Fibroblast of gingiva (primary cell): ENCODE measurements around the gene CDH4.

Experiments
- DNase-seq: peaks from one replicate; pipeline ENCODE4 v3.0.0-alpha.2; 2011; ENCODE audit warnings: low read depth

The CDH4 gene

DNA sequence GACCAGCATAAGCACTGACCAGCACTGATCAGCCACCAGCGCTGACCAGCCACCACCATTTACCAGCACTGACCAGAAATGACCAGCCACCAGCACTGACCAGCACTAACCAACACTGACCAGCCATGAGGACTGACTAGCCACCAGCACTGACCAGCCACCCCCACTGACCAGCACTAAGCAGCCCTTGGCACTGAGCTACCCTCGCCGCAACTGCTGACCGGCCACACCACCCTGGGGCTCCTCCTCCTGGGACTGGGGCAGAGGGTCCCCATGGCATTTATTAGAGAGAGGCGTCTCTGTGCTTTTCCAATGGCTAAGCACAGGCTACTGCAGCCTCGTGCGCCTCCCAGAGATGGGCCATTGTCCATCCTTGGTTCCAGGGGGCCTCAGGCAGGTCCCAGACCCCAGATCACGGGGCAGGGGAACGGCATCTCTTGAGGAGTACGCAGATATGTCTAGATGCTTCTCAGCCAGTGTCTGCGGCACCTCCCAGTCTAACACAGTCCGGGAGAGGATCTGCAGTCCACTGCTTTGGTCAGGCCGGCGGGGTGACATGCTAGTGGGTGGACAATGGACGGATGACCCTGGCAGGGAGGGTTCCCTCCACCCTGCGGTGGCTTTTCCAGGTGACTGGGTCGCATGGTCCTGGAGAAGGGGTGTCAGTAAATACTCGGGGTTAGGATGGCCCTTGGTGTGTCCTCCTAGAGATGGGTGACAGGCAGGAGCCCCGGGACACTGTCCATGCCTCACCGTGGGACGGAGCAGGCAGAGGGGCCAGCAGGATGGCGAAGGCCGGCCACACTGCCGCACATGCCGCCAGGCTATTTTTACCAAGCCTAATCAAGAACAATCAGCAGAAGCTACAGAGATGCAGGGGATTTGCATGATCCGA is 645.6 kb downstream of the CDH4 start:
- no peak for DNase-seq

DNA sequence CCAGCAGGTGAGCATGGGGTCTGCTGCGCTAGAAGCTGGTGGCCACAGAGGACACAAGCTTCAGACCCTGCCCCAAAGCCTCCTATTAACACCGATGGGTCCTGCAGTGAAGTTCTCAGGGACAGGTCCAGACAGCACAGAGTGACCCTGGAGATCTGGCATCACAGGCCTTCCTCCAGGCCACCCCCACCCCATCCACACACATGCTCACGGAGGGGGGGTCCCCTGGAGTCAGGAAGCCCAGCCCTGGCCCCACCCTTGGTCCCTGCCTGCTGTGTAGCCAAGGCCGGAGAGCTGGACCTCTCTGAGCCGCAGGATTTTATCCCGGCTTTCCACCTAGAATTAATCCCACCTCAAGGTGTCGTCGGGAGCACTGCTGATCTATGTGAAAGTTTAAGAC is 646.3 kb downstream of the CDH4 start:
- no peak for DNase-seq

DNA sequence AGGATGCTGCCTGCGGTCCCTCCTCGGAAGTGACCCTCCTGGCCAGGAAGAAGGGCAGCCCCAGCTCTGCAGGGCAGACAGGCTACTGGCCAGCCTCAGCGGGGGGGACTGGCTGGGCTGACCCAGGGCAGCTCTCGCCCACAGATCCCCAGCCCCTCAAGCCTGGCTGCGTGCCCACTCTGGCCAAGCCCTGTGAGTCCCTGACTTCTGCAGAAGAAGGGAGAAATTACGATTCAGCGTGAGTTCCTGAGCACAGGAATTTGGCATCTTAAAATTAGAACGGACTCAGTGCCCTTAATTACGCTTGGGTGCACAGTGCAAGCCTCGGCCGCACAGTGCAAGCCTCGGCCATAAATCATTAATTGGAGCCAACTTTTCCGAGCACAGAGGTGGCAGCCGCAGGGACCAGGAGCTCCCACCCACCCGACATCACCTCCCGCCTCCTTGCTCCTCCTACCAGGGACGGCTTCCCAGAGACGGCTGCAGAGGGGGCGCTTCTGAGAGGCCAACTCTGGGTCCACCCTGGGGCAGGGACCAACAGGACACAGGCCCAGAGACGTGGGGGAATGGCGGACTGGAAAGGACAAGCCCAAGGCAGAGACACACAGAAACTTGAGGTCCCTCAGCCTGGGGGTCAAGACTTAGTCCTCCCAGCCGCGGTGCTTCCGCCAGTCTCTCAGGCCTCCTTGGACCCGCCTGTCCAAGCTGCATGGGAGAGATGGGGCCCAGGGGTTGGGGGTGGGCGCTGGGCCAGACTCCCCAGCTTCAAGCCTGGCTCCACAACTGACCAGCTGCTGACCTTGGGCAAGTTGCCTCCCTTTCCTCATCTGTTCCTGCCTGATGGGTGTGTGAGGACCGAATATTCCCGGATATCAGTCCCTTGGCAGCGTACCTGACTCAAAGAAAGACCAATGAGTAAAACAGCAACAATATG is 648.2 kb downstream of the CDH4 start:
- no peak for DNase-seq

DNA sequence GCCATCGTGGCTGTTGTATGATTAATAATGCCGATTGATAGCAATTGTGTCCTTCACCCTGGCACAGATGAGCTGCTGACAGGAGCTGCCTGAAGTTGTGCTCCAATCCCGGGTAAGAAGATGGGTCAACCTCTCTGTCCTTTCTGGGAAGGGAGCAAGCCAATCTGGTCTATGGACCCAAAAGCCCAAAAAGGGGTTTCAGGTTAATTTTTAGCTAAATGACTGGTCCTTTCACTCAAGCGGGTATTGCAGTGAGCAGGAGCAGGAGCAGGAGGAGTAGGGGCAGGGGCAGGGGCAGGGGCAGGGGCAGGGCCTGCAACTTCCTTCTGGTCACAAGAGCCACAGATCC is 648.9 kb downstream of the CDH4 start:
- DNase-seq, result no peak

DNA sequence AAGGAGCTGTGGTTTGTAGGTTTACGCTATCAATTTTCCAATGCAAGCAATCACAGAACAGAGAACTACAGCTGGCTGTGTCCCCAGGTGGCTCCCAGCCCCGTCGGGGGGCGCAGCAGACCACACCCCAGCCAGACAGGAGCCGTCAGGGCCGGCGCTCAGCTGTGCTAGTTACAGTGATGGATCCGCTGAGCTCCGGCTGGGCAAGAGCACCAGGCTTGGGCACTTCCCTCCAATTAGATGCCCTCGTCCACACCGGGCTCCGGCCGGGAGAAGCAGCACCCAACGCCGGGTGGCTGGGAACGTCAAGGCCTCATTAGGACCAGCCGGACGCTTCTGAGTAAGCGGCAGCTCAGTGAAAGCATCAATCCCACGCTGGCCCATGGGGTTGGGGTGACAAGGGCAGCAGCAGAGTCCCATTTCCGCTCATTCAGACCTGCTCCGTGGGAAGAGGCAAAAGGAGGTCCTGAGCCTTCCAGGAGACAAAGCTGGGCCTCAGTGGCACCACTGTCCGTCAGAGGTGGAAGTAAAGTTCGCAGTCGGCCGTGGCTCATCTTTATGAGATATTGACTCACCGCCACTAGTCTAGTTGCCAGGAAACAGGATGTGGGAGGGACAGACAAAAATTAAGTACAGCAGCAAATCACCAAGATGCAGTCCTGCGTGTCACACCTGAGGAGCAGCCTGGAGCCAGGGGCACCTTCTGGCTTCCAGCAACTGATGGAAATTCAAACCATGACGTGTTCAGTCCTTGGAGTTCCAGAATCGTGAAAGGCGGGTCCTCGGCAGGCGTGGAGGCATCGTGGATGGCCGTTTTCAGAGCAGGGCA is 649.5 kb downstream of the CDH4 start:
- DNase-seq, result no peak

DNA sequence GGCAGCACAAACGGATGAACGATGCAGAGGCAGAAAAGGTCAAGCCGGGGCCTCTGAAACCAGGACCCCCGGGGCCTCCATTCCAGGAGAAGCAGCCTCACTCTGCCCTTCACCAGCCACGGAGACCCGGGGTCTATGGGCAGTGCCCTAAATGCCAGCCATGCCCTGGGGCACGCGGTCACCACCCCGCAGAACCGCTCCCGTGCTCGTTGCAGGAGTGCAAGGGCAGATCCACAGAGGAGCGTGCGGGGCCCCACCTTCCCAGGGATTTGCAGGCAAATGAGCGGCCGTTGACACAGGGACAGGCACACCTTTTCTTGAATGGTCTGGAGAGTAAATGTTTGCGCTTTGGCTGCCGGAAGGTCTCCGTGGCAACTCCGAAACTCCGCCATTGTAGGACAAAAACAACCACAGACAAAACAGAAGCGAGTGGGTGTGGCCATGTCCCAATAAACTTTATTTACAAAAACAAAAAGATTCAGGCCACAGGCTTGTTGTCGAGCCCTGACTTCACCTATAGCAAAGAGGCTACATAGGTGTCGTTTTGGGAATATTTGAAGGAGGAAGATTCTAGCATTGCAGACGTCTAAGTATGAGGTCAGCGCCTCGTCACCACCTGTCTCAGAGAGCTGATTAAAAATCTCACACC is 650.3 kb downstream of the CDH4 start:
- no peak for DNase-seq

DNA sequence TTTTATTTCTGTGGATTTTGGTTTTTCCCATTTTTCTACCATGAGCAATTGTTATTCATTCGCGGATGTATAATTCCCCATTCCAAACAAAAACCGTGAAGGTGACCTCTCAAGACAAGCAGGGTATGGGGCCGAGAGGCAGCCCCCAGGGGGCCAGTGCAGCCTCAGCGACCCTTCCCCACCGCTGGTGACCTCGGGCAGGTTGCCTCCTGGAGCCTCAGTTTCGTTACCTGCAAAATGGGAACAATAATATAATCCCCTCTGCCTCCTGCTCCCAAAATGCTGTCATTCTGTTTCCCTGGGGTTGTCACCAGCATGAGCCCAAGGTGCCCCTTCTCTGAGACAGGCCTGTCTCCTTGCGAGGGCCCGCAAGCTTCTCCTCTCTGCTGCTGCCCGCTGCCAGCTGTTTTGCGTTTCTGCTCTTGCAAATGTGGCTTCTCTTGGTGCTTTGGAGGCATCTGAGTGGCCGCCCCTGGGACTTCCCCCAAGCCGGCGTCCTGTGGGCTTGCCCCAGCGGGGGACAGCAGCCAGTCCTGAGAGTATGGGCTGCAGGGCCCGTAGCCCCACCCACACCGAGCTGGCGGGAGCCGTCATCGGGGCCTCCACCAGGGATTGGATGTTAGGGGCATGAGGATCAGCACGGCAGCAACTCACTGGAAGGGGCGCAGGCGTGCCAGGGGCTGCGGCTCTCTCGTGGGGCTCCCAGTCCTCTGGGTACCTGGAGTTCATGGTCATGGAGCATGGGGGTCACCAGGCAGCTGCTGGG is 651.7 kb downstream of the CDH4 start:
- no peak for DNase-seq

DNA sequence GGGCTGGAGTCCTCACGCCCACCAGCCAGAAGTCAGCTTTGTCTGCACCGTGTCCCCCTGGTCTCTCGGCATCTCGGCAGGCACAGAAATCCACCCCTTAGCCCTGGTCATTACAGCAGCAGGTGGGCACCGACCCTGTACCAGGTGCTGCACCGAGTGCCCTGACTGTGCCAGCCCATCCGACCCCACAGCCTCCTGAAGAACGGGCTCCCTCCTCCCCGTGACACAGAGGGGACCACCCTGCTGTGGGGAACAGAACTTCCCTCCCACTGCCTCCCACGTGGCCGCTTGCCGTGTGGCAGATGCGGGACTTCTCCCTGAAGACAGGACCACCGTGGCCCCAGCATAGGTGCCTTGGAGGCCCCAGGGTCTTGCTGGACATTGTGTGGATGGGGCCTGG is 652.4 kb downstream of the CDH4 start:
- no peak for DNase-seq

DNA sequence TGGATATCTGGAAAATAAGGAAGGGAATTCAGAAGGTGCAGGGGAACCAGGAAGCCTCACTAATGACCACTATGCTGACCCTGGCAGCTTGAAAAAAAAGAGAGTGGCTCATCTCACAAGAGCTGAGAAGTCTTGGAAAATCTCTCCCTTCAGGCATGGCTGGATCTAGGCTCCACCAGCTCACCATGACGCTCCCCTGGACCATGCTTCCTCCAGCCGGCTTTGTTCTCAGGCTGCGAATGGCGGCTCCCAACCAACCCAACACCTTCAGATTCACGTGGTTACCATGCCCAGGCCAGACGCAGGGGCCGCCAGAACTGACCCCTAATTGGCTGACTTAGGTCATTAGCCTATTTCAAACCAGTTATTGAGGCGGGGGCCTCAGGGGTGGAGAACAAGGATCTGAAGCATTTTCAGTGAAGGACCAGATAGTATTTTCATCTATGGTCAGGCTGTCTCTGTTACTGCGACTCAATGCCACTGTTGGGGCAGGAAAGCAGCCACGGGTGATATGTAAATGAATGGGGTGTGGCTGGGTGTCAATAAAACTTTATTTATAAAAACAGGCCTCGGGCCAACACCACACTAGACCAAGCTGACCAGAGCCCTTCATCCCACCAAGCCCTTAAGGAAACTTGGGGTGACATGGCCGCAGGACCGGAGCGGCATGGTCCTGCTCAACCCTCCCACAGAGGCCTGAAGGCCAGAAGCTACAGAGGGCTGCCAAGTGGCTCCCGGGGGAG is 653.9 kb downstream of the CDH4 start:
- no peak for DNase-seq

DNA sequence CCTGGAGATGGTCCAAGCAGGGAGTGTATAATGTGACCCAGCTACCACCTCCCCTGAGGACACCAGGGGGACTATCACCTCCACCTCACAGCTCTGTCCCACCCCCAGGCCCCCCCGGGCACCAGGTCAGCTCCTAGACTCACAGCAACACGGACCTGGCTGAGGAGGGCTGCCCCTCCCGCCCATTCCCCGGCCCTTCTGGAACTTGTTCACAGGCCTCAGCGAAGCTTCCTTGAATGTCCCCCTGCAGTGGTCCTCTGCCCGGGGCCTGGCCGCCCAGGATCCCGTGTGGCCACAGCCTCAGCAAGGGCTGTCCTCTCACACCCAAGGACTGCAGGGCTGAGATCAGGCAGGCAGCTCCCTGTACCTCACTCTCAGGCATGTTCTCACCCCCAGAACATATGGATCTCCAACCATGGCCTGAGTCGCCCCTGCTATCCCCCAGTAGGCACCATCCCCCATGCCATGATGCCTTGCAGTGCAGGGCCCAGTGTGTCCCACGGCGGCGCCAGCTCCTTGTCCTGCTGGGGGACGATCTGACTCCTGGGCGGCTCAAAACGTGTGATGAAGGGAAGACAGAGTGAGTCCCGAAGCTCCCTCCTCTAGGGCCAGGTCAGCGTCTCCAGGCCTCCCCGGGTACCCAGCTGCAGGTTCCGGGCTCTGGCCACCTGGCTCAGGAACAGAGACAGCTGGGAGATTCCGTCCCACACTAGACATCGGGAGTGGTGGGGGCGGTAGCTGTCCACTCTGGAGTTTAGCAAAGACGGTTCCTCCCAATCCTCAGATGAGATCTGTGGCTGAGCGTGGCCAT is 655.2 kb downstream of the CDH4 start:
- no peak for DNase-seq

DNA sequence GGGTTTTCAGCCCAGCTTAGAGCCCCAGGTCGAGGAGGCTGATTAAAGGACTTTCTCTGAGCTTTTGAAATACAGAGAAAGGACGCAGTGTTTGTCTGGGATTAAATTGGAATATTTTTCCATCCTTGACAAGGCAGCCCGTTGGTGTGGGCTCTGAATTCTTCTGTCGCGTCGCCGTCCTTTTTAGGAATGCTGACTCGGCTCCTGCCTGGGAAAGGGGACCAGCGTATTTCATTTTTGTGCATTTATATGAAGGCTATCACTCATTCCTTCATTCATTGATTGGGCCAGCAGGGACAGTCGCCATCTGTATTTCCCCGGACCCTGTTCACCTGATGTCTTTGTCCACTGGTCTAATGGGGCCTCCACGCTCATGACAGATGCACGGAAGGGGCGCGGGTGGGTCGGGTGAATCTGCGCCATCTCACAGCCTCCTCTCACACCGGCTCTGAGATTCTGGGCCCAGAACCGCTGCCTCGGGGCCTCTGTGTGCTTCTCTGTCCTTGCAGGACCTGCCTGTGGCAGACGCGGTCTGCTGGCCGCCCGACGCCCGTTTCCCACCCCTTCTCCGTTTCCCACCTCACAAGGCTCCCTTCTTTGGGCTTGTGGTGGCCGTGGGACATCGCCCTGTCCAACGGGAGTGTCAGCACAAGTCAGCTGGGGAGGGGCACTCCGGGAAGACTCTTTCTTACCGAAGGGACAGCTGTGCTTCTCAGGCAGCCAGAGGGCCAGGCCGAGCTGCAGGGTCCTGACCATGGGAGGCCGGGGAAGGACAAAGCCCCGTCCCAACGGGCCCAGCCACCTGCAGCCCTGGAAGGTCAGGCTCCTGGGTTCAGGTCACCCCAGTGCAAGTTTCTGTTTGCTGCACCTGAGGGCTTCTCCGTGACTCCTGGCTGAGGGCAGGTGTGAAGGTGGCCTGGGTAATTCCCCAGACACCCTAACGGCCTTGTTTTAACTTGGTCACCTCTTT is 656.3 kb downstream of the CDH4 start:
- no peak for DNase-seq

DNA sequence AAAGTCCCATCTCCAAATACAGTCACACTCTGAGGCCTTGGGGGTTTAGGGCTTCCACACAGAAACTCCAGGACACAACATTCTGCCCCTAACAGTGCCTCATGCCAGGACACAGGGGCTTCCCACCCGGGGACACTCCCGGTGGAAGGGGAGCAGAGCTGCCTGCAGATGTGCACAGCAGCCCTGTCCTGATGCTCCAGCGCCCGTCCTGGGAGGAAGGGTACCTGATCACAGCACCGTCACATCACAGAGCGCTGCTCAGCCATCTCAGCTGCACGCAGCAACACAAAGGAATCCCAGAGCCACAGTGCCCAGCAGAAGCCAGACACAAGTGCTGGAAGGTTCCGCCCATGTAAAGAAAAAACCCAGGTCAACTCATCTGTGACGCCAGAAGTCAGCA is 657.0 kb downstream of the CDH4 start:
- no peak for DNase-seq

DNA sequence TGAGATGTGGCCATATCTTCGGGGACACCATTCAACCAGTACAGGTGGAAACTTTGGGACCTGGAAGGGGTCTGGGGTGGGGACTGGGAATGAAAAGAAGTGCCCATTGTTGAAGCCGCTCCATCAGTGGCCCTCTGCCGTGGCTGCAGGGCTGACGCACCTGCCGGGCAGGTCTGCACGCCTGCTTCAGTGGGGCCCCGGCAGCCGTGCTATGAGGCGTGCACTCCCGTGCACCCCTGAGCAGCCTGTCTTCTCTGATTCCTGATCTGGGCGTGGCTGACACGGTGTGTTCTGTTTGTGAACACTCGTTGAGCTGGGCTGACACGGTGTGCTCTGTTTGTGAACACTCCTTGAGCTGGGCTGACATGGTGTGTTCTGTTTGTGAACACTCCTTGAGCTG is 657.8 kb downstream of the CDH4 start:
- no peak for DNase-seq

DNA sequence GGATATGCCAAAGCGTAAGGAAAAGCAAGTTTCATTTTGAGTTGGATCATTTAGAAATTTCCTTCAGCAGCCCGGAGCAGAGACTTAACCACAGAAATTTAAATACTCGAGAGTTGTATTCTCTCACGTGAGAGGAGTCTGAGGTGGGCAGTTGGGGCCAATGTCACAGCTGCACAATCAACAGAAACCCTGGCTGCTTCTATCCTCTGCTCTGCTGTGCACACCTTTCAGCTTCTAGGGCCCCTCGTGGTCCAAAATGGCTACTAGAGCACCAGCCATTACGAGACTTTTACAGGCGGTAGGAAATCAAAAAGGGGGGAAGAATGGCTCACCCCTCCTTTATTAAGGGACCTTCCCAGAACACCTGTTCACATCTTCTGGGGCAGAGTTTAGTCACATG is 659.8 kb downstream of the CDH4 start:
- DNase-seq, result no peak

DNA sequence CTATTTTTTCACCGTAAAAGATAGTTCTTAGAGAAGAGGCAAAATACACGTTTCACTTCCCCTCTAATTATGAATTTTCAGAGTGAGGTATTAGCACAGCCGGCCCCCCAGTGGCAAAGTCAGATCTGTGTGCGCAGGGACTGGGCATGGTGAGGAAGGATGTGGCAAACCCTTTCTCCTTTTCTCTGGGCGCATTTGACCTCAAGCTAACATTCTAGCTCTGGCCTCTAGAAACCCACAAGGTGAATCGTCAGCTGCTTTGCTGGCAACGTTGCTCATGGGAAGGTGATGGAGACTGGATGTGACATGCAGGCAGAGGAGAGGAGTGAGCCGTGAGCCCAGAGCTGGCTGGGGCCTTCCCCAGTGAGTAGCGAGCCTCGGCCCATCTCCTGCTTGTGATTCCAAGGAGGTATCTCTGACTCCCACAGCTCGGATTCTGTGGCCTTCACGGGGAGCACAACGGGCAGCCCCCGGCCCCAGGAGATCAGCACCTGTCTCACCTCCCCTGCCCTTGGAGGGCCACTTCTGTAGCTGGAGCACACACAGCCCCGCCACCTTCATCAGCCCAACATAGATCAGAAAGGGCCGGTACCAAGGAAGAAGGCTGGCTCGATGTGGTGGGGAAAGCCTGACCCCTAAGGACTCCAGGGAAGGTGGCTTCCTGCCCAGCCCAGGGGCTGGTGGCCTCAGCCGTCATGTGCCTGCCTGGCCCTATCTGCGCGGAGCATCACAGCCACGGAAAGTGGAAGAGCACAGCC is 660.8 kb downstream of the CDH4 start:
- DNase-seq, result no peak

DNA sequence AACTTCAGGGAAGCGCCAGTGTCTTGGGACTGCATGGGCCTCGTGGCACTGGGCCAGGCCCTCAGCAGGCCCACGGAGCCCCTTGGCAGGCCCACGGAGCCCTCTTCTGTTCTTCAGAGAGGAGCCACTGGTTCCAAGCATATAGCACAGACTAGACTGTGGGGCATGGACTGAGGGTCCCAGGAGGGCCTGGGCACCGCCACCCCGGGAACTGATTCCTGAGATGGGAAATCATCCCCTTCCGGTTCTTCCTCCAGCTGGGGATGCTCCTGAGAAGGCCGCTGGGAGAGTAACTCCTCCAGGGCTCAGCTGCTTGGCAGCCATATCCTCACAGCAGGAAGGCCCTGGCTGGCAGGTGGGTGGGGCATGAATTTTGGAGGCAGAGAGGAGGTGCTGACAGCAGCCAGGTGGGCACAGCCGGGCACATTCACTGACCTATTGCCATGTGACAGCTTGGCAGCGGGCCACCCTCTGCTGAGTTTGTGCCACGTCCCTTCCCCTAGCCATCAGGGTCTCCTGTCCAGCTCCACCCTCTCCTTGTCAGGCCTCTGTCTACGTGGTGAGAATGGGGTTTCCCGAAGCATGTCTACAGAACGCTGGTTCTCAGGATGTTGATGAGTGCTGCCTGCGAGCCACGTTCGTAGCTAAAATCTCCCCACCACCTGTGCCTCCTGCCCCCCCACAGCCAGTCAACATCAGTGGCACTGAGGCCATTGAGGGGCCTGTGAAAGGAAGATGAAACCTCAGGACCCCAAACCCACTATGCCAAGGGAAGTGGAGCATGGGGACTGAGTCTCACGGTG is 661.6 kb downstream of the CDH4 start:
- no peak for DNase-seq

DNA sequence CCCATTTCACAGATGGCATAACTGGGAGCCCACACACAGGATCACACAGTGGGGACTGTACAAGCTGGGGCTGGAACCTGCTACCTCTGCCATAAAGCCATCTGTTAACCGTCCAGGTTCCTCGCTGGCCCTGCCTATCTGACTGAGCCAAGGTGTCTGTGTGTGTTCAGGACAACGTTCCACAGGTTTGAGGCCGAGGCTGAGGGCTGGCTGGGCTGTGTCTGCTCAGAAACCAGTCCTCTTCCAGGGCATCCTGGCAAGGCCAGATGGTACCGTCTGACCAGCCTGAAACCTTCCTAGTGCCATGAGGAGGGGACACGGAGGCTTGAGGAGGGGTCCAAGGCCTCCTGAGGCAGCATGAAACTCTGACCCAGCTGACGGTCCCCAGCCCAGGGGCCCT is 663.0 kb downstream of the CDH4 start:
- DNase-seq, result no peak
